HUDEP-2 (cell line): ENCODE data around the gene SUMO2.
"Not testable (repeated sequence)": the region's sequence is repeated elsewhere in the genome, so short reads cannot be mapped to it uniquely, and the experiment has no call there.

Experiments
- DNase-seq, 76 experiments: peaks; one replicate each; lab custom pipeline; 2025; ENCODE audit not compliant: unreplicated experiment in 76 of 76; lab: John Stamatoyannopoulos, UW

The SUMO2 gene

DNA sequence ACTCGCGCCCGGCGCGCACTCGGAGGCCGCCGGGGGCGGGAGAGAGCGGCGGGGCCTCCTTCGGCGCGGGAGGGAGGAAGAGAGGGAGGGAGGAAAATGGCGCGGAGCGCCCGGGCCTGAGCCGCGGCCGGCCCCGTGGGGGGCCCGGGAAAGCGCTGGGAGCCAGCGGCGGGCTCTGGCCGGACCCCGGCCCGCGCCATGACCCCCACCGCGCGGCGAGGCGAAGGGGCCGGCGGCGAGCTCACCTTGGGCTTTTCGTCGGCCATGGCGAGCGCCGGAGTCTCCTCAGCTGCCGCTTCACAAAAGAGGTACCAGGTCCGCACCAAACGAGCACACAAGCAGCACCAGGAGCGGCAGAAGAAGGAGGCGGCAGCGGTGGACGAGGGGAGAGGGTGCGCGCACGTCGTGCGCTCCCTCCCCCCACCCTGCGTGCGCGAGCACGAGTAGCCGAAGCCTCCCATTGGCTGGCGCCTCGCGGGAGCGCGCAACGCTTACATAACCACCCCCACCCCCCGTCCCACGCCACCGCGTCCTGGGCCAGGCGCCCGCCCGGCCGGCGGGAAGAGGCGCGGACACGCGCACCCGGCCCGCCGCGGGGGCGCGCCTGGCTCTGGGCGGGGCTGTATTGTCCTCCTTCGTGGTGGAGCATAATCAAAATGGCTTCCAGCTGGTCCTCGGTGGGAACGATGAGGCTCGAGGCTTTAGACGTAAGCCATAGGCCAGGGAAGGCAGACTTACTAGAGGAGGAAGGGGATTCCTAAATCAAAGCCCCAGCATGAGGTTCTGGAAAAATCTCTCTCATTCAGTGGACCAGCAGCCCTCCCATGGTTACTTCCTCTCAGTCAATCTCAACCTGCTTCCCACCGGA lies at the start of gene SUMO2:
SUMO2 (minus strand) TSS at position 391 of the 868 bp plus-strand sequence; CDS start at position 266, 125 bp downstream.
- DNase-seq, result peak; percentile 20 to 98 (median 88)

DNA sequence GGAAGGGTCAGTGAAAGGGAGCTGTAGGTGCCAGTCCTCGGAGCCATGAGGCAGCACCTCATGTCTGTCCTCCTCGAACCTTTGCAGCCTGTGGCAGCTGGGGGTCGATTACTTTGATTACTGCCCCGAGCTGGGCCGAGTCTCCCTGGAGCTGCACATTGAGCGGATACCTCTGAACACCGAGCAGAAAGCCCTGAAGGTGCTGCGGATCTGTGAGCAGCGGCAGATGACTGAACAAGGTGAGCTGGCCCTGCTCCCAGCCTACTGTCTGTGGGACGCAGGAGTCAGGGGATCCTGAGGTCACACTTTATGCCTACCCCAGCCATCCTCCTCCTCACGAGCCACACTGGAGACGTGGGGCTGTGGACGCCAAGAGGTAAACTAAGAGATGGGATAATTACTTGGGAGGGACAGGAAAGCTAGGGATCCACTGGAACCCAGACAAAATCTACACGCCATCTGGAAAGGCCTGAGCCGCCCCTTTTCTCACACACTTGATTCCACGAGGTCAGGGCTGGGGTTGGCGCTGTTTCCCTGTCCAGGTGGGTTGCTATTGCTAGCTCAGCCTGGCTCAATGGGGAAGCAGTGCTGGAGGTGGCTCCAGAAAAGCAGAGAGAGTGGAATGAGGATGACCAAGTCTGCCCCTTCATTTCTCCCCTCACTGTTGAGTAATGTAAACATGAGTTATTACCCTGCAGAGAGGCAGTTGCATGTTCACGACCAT lies 49.1 kb upstream of the SUMO2 start:
- DNase-seq, result no peak

DNA sequence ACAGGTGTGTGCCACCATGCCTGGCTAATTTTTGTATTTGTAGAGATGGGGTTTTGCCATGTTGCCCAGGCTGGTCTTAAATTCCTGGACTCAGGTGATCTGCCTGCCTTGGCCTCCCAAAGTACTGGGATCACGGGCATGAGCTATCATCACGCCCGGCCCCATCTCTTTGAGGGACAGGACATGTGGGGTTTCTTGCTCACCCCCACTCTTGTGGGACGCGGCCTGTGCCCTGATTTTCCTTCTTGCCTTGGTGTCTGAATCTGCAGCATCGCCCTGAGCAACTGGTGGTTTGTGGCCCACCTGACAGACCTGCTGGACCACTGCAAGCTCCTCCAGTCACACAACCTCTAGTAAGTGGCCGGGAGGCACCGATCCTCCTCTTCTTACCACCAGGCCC lies 48.3 kb upstream of the SUMO2 start:
- DNase-seq, result no peak

DNA sequence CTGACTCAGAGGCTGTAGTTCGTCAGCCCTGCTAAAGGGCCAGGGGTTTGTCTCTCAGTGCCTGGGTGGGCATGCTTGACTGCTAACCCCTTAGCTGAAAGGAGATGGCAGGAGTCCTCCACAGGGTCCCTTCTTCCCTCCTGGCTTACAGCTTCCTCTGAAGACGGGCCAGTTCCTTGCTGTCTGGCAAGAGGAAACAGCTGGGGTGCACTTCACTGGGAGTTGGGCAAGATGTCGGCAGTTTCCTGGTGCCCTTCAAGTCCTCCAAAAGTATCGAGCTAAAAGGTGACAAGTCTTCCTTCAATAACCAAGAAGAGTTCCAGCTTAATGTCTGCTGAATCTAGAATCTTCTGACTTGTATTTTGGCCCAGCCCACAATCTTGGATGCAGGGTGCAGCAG lies 46.1 kb upstream of the SUMO2 start:
- DNase-seq, result no peak

DNA sequence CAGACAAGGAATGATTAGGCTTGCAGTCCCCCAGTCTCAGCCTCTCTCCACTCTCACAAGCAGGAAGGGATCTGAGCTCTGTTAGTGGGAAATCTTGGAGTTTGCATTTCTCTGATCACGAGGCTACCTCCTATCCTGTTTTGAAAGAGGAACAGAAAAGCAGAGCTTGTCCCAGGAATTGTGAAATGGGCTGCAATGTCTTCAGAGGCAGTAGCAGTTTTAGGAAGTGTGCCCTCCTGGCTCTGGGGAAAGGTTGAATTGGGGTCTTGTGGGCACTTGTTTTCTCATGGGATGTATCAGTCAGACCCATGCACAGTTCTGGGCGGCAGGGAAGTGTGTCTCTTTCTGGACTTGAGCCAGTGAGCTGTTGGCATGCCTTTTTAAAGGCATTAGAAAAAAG lies 45.5 kb upstream of the SUMO2 start:
- DNase-seq, result no peak

DNA sequence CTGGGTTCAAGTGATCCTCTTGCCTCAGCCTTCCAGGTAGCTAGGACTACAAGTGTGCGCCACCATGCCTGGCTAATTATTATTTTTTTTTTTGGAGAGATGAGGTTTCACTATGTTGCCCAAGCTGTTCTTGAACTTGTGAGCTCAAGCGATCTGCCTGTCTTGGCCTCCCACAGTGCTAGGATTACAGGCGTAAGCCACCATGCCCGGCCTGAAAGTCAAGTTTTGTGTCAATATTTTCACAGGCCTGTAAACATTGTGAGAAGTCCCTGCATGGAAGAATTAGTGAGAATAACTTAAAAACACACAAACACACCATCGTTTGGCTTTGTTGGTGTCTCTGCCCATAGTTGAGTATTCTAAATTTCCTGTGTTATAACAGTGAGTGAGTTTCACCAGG lies 45.0 kb upstream of the SUMO2 start:
- no peak for DNase-seq

DNA sequence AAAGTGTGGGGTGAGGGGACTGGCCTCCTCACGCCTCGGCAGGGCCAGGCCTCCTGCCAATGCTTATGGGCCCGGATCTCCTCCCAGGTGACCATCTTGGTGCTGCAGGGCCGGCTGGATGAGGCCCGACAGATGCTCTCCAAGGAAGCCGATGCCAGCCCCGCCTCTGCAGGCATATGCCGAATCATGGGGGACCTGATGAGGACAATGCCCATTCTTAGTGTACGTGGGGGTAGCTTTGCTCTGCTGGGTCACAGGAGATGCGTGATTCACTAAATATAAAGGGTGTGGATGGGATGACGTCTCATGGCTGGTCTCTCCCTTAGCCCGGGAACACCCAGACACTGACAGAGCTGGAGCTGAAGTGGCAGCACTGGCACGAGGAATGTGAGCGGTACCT lies 42.3 kb upstream of the SUMO2 start:
- no peak for DNase-seq

DNA sequence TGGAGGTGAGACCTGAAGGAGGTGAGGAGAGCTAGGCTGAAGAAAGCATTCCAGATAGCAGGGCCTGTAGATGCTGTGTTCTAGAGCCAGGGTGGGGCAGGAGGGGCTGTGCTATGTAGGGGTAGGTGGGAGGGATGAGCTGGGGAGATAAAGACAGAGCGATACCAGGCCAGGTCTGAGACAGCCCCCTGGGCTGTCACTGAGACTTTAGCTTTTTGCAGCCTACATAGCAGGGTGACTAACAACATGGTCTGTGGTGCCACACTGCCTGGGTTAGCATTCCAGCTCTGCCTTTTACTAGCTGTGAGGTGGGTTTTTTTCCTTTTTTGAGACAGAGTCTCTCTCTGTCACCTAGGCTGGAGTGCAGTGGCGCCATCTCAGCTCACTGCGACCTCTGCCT lies 37.1 kb upstream of the SUMO2 start:
- DNase-seq, result no peak

DNA sequence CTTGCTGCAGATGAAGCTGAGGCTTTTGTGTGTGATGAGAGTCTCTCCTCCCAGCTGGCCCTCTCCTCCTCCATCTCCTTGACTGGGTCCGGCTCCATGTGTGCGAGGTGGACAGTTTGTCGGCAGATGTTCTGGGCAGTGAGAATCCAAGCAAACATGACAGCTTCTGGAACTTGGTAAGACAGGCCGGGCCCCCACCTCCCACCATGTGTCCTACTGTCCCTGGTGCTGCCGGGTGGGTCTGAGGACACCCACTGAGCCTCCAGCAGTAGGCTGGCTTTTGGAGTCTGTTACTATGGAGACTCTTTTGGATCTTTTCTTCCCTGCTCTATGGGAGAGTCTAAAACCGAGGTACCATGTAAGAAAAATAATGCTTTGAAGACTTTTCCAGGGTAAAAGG lies 35.4 kb upstream of the SUMO2 start:
- DNase-seq, result no peak

DNA sequence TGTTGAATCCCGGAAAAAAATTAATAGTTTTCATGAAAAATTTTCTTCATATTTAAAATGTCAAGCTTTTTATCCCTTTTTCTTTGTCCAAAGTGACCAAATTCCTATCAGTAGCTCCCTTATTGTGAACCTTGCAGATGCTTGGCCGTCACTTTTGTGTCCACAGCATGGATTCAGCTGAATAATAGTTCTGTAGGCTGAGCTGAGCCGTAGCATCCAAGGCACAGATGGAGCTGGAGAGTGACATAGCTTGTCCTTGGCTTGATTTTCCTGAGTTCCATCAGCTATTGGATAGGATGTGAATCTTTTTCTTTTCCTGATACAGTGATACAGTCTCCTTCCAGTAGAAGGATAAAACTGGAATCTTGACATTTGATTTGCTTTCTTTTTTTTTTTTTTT lies 26.3 kb upstream of the SUMO2 start:
- DNase-seq, result no peak

DNA sequence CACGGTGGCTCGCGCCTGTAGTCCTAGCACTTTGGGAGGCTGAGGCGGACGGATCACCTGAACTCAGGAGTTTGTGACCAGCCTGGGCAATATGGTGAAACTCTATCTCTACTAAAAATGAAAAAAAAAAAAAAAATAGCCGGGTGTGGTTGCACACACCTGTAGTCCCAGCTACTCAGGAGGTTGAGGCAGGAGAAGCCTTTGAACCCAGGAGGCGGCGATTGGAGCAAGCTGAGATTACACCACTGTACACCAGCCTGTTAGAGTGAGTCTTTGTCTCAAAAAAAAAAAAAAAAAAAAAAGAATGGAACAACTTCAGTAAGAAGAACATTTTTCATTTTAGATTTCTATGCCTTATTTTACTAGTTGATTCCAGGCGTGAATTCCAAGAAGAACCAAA lies 25.4 kb upstream of the SUMO2 start:
- DNase-seq, result no peak

DNA sequence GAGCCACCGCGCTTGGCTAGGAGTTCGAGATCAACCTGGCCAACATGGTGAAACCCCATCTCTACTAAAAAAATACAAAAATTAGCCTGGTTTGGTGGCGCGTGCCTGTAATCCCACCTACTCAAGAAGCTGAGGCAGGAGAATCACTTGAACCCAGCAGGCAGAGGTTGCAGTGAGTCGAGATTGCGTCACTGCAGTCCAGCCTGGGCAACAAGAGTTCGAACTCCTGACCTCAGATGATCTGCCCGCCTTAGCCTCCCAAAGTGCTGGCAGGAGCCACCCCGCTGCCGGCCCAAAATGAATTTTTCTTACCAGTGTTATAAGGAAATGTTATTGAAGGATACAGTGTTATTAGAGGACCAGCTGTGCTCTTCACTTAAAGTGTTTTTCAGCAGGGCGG lies 25.0 kb upstream of the SUMO2 start:
- DNase-seq, result no peak

DNA sequence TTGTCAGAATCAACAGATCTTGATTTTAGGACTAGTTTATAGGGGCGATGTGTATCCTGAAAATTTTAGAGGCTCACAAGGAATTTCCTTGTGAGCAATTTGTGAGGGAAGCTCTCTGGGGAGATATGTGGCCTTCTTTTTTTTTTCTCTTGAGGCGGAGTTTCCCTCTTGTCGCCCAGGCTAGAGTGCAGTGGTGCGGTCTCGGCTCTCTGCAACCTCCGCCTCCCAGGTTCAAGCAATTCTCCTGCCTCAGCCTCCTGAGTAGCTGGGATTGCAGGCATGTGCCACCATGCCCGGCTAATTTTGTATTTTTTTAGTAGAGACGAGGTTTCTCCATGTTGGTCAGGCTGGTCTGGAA lies 24.3 kb upstream of the SUMO2 start:
- DNase-seq, result not testable (repeated sequence)

DNA sequence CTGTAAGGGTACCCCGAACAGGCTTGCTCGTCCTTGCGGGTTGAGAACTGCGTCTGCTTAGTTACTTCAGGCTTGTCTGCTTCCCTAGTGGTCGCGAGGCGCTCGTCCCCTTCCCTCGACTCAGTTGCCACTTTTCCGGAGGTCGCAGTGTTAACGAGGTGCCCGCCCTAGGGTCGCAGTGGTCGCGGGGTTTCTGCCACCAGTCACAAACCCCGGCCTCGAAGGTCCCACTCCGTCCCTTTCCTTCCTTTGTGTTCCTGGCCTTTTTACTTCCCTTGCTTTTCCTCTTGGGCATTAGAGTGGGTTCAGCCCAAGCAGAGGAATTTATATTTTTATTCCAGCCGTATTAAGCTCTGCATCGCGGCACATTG lies 23.0 kb upstream of the SUMO2 start:
- no peak for DNase-seq

DNA sequence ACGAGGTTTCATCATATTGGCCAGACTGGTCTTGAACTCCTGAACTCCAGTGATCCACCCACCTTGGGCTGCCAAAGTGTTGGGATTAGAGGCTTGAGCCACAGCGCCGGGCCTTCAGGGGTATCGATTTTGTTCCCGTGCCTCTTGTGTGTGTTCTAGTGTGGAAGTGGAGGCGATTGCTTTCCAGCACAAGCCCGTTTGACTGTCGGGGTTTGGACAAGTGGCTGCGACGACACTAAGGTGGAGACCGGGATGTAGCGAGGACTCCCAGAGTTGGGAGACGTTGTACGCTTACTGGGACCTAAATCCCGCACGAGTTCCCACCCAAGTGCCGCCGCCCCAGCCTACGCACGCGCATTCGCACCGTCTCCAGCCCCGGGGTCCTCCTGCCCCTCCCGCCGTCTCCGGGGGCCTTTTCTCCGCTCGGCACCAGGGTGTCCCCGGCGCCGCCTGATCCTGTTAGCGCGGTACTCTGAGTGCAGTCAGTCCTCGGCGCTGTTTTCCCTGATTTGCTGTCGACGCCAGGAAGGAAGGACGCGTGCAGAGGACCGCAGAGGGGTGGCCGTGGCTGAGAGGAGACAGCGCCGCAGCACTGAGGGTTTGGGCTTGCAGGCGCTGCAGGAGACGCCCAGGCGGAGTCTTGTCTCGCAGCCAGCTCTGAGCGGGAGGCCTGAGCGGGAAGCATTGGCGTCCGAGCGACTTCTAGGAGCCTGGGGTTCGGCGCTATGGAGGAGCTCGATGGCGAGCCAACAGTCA lies 22.5 kb upstream of the SUMO2 start, which contains the start of gene NUP85:
NUP85 (plus strand) TSS at position 643 of the 756 bp plus-strand sequence; CDS start at position 726, 83 bp downstream.
- DNase-seq, result peak; percentile 48 to 99 (median 88)

DNA sequence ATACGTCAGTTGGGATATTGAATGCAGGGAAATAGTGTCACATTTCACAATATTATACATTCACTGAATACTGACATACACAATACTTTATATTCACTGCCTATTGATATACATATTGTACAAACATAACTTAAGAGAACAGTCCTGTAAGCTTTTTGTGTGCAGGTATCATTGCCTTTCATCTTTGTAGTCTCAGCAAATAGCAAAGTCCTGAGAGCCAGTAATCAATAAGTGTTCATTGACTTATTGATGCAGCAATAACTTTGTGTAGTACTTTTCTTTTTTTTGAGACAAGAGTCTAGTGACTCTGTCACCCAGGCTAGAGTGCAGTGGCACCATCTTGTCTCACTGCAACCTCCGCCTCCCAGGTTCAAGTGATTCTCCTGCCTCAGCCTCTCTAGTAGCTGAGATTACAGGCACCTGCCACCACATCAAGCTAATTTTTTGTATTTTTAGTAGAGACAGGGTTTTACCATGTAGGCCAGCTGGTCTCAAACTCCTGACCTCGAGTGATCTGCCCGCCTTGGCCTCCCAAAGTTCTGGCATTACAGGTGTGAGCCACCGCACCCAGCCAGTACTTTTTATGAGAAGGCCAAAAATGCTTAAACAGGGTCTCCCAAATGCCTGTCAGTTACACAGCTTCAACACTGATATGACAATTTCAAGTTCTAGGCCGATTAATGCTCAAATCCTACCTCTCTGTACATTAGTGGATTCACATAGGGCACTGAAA lies 17.3 kb upstream of the SUMO2 start:
- no peak for DNase-seq

DNA sequence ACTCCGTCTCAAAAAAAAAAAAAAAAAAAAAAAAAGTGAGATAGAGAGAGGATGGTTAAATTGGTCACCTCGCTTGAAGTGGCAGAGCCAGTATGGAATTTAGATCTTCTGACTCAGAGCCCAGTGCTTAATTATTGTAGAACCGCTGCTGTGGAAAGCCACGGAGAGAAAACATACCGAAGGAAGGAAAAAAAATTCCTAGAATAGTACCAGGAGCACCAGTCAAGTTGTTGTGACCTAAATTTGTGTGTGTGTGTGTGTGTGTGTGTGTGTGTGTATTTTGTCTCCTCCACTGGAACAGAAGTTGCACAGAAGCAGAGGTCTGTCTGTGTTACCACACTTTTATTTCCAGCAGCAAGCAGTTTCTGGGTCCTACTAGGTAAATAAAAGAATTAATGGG lies 12.1 kb upstream of the SUMO2 start:
- DNase-seq, result no peak

DNA sequence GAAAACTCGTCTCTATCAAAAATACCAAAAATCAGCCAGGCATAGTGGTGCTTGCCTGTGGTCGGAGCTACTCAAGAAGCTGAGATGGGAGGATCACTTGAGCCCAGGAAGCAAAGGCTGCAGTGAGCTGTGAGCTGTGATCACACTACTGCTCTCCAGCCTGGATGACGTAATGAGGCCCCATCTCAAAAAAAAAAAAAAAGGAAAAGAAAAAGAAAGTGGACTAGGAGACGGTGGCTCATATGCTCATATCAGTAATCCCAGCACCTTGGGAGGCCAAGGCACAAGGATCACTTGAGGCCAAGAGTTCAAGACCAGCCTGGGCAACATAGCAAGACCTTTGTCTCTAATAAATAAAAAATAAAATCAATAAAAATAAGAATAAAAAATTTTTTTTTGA lies 8.8 kb upstream of the SUMO2 start:
- no peak for DNase-seq

DNA sequence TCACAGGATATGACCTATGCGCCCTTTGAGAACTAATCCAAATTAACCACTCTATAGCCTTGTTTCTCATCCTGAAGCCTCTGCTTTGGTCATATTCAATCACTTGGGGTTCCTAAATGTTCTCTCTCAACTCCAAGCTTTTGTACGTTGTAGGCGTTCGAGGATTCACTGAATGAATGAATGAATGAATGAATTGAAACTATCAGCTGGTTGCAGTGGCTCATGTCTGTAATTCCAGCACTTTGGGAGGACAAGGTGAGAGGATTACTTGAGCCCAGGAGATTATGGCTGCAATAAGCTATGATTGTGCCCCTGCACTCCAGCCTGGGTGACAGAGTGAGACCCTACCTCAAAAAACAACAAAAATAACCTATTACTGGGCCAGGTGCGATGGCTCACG lies 5.9 kb upstream of the SUMO2 start:
- DNase-seq, result no peak

DNA sequence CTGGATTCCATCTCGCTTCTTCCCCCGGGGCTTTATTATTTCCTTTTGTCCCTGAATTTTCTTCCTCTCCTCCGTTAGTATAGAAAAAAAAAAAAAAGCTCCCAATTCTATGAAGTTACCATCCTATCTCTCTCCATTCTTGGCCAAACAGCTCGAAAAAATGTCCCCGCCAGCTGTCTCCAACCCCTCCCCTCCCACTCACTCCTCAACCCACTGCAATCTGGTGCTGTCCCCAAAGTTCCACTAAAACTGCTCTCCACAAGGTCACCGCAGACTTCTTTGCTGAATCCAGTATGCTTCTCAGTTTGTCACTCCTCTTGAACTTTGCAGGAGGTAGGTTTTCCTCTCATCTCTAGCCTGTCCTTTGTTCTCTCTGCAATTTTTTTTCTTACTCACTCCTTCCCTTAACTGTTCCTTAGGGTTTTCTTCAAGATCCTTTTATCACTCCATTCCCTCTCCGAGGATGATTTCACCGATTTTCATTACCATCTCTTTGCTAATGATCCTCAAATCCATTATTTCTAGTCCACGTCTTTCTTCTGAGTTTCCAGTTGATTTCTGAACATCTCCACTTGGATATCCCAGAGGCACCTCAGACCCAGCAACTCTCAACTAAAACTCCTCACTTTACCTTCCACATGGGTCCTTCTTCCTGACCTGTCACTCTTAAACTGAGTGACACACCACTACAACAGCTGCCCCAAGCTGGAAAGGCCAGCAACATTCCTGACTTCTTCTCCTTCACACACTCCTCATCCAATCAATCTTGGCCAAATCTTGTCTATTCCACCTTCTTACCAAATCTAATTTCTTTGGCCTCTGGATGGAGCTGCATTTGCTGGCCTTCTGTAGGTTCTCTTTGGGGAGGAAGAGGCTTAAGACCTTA lies 1.5 kb upstream of the SUMO2 start:
- no peak for DNase-seq
